GM11168 (cell line): ENCODE measurements around the gene ENOX1.

Experiments
- in situ Hi-C: fragments of 300-500 bp; cut with MboI; formaldehyde crosslinking; loops from one replicate; pipeline ENCODE4 v1.12.0; 2022; ENCODE audit warnings: low sequenced_read_pairs; ENCODE audit not compliant: unreplicated experiment

ENOX1 gene

GRCh38 chr13:43411741-43412140 is 375.0 kb downstream of the ENOX1 start:
- in situ Hi-C loops = no loop called here

- in situ Hi-C loops = no loop called here
Observed at GRCh38 chr13:43411211-43411610, 375.6 kb downstream of the ENOX1 start.

- in situ Hi-C loops = no loop called here
Observed at GRCh38 chr13:43408274-43408673, 378.5 kb downstream of the ENOX1 start.

- in situ Hi-C loops = no loop called here
Observed at GRCh38 chr13:43407023-43407581, 379.7 kb downstream of the ENOX1 start.

- in situ Hi-C loops = no loop called here
Observed at GRCh38 chr13:43405457-43405856, 381.3 kb downstream of the ENOX1 start.

GRCh38 chr13:43402380-43402779 is 384.4 kb downstream of the ENOX1 start:
- in situ Hi-C loops = no loop called here

- in situ Hi-C loops = no loop called here
Observed at GRCh38 chr13:43401361-43401760, 385.4 kb downstream of the ENOX1 start.

GRCh38 chr13:43397111-43397510 is 389.7 kb downstream of the ENOX1 start:
- in situ Hi-C loops = no loop called here

GRCh38 chr13:43391036-43391435 is 395.7 kb downstream of the ENOX1 start:
- in situ Hi-C loops = no loop called here

GRCh38 chr13:43390619-43391018 is 396.2 kb downstream of the ENOX1 start:
- in situ Hi-C loops = no loop called here

- in situ Hi-C loops = no loop called here
Observed at GRCh38 chr13:43389983-43390382, 396.8 kb downstream of the ENOX1 start.

- in situ Hi-C loops = no loop called here
Observed at GRCh38 chr13:43389573-43389972, 397.2 kb downstream of the ENOX1 start.

GRCh38 chr13:43388282-43389034 is 398.3 kb downstream of the ENOX1 start:
- in situ Hi-C loops = no loop called here

- in situ Hi-C loops = no loop called here
Observed at GRCh38 chr13:43387880-43388279, 398.9 kb downstream of the ENOX1 start.

GRCh38 chr13:43383498-43384165 is 403.1 kb downstream of the ENOX1 start:
- in situ Hi-C loops = no loop called here

- in situ Hi-C loops = no loop called here
Observed at GRCh38 chr13:43379738-43380137, 407.0 kb downstream of the ENOX1 start.

GRCh38 chr13:43377973-43378372 is 408.8 kb downstream of the ENOX1 start:
- in situ Hi-C loops = no loop called here

- in situ Hi-C loops = no loop called here
Observed at GRCh38 chr13:43377149-43377548, 409.6 kb downstream of the ENOX1 start.

- in situ Hi-C loops = no loop called here
Observed at GRCh38 chr13:43376596-43376995, 410.2 kb downstream of the ENOX1 start.

- in situ Hi-C loops = no loop called here
Observed at GRCh38 chr13:43375797-43376465, 410.8 kb downstream of the ENOX1 start.

GRCh38 chr13:43374621-43375020 is 412.2 kb downstream of the ENOX1 start:
- in situ Hi-C loops = no loop called here
